COR-L47 (cell line): ENCODE data around the gene EN2.

Experiments
- DNase-seq: peaks from one replicate; lab custom pipeline; 2025; lab: John Stamatoyannopoulos, UW

The EN2 gene

DNA sequence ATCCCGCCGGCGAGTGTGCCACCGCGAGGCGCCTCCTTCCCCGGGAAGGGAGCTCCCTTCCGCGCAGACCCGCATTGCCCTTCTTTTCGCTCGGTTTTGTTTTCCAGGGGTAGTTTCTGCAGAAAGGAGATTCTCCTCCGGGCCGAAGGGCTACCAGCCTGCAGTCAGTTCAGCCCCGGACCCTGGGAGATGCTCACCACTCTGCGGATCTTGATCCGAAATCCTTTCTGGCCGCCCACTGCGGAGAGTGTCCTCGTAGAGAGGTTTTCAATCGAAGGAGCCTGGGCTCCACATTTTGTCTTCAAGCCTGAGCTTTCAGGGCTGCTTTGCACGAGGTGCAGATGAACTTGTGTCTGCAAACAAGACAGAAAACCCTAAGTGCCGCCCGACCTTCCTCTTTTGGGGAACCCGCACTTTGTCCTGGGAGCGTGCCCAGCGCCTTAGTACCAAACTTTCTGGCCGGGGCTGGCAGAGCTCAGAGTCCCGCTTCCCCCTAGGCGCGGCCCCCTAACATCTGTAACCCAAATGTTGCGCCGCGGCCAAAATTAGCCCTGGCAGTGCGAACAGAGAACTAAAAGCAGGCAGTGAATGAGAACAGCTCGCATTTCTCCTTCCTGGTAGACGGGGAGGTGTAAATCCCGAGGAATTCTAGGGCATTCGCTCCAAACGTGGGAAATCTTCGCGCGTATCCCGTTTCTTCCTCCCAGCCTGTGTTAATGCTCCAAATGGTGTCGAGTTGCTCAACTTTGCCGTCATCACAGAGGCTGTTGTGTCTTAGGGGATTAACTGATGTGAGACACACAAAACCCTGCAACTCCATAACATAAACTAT, 6.7 kb upstream of the EN2 start:
- DNase-seq: no peak

DNA sequence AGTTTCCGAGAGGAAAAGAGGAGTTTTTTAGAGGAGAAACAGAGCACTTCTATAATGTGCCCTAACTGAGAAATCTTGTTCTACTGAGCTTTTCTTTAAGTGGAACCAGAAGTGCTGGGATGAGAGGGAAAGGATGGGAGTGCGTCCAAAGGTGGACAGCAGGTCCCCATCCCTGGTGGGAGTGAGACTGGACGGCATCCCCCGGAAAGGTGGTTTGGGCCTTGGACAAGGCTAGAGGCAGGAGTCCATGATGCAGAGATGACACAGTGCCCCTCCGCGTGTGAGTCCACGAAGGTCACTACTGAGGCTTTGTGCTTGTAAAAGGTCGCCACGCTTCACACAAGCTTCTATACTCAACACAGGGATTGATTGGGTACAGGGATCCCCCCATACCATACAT, 6.1 kb upstream of the EN2 start:
- DNase-seq: no peak

DNA sequence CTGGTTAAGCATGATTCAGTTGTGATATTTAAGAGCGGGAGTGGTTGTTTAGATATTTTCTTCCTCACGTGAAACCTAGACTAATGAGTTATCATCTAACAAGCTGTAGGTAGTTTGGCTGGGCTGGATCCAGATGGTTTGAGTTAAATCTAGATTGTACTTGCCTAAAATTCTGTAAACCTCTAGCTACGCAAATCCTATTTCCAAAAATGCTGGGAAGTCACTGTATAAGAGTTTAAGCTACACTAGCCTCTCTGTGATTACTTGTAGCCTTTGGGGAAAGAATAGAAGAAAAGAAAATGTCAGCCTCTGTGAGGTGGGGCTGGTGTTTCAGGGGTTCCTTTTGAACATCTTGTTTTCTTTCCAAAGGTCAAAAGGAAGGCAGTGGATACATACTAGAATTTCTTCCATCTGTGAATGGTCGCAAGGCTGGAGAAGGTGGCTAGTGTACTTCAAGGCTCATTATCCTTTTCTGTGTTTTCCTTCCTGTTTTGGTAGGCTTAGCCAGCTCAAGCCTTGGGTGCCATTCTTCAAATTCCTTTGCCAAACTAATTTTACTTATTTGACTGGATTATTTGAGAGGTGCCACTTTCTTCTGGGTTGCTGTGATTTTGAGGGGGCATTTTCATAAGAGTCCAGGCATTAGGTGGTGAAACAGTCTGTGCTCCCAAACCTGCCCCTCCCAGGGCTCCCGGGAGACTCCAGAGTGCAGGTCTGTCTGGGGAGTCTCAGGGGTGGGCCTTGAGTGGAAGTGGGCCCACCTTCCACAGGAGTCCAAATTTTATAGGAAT, 5.2 kb upstream of the EN2 start:
- DNase-seq: no peak

DNA sequence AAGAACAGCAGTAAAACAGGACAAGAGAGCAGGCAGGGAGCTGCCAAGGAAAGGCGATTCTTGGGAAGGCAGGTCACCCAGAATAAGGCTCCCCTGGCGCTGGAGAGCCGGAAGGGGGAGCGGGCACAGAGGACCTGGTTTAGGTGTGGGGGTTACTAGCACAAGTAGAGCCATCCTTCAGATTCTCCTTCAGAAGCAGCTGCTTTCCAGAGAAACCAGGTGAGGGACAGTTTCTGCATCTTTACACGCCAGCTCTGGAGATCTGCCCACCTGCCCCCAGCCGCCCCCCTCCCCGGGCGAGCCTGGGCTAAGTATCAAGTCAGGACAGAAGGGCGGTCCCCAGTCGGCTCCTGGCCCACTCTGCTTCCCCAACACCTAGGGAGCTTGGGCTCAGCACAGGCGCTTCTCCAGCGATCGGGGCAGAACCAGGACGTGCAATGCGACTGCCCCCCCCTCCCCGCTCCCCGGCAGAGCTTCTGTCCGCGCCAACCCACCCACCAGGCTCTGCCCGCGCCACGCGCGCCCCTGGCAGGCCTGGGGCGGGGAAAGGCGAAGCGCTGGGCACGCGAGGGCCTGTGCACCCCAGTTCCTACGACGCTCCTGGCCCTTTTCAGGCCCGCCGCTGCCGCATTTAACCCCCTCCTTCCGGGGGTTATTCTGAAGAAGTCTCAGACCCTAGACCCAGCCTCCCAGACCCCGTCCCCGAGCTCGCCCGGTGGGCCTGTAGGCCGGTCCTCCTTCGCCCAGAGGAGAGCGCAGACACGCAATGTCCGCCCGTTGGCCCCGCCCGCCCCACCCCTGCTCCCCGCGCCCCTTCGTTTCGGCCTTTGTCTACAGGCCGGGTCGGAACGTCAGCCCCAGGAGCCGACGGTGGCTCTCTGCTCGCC, 4.4 kb upstream of the EN2 start:
- DNase-seq: no peak

DNA sequence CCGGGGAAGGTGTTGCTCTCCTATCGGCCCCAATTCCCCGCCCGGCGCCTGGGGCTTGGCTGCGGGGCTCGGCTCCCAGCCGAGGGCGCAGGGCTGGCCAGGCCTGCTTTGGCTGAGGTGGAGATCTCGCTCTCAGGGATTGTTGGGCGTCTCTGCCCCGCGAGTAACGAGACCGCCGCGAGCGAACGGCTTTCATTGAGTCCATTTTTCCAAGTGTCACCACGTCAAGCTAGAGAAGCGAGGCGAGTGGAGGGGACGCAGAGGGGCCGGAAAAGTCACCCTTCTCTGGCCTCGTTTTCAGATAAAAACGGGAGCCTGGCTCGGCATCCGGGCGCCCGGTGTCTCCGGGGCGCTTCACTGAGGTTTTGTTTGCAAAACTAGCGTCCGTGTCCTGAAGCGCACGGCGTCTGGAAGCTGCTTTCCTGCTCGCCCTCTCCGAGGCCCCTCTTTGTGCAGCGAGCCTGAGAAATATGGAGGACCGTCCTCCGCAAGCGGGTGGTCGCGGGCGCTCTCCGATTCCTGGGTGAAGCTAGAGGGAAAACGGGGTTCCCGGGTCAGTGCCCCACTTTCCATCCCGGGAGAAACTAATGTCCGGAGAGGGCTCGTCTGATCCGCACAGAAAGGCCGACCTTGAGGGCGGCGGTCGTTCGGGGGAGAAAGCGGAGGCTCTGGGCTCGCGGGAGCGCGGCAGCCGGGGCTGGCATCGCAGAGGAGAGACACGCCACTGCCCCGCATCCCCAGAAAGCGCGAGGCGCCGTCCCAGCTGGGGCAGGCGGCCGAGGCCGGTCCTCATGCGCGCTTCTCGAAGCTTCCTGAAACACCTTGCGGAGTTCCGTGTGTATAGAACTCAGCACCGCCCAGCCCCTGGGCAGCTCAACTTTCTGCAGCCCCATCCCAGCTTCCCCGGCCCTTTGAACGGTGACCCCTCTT, 3.5 kb upstream of the EN2 start:
- DNase-seq: no peak

DNA sequence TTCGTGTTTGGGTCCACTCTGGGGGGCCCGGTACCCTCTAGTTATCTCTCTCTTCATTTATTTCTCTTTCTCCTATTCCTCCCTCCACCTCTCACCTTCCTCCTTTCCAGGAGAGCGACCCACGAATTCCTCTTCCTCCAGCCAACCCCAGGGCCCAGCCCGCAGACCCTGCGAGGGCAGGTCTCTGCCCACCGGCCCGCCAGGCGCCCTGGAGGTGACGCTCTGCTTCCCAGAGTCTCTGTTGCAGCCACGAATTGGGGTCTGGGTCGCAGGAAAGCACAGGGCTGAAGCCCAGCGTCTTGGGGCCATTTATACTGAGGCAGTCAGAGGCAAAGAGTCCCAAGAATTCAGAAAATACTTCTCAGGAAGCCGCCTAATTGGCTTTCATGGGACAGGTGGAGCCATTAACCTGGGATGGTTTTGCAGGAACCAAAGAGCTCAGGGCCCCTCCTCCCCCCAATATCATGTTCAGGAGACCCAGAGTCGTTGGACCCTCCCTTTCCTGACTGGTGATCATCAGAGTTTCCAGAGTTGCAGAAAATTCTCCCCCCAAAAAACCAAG, 2.7 kb upstream of the EN2 start:
- DNase-seq: no peak

DNA sequence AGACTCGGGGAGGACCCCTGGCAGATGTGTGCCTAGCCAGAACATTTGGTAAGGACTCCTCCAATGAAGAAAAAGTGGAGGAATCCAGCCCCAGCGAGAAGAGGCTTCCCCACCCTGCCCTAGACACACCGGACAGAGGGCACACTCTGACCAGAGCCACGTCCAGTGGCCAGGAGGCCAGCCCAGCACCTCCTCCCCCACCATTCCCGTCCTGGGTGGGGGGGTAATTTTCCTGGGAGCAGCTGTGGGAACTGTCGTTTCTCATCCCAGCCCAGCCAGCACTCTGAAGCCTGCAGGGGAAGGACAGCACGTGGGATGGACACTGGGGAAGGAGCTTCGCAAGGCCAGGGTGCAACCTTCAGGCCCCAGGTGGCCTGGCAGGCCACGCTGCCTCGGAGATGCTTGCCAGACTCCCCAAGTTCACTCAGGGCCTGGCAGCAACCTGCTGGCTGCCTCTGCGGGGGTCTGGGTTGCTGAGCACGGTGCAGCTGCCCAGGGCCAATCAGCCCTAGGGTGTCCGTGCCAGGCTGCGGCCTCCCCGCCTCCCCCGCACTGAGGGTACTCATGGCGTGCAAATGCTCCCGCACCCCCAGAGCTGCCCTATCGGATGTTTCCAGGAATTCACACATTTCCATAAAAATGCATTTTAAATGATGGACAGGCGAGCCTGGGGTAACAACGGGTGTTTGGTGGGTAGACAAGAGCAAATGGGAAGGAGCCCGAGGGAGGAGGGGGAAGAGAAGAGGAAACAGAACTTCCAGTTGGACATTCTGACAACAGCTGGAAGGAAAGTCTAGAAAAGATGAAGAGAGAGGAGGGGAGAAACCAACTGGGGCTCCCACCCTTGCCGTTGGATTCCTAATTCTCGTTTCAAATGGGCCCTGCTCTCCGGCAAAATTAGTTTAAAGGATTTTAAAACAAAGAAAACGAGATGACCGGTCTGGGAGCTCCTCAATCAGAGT, 1.9 kb upstream of the EN2 start:
- DNase-seq: no peak

DNA sequence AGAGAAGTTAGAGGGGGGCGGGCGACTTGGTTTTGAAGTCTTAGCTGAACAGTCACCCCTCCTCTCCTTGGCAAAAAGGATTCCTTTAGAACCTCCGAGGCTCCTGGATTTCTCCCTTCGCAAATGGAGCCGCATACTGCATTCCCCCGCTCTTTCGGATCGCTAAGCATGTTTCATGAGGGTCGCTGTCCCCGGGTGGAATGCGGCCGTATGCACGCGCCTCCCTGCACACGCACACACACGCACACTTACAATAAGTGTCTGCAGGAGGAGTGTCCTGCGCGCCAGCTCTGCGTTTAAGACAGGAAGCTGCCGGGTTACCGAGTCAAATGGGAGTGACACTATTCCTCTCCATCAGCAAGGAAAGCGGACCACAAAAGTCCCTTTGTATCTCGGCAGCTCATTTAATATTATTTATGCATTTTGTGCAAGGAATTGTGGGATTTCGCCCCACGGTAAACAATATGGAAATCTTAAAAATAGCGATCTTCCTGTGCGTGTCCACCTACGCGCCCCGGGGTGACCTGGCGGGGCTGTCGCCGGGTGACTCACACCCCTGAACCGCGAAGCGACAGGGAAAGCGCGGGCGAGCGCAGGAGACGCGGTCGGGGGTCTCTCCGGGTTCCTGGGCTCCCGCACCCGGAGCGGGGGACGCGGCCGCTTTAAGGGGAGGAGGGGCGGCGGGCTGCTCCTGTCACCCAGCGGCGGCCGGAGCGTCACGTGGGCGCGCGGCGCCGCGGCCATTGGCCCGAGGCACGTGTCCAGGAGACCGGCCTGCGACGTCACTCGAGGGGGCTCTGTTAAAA, 988 bp upstream of the EN2 start:
- DNase-seq: peak; percentile 80

DNA sequence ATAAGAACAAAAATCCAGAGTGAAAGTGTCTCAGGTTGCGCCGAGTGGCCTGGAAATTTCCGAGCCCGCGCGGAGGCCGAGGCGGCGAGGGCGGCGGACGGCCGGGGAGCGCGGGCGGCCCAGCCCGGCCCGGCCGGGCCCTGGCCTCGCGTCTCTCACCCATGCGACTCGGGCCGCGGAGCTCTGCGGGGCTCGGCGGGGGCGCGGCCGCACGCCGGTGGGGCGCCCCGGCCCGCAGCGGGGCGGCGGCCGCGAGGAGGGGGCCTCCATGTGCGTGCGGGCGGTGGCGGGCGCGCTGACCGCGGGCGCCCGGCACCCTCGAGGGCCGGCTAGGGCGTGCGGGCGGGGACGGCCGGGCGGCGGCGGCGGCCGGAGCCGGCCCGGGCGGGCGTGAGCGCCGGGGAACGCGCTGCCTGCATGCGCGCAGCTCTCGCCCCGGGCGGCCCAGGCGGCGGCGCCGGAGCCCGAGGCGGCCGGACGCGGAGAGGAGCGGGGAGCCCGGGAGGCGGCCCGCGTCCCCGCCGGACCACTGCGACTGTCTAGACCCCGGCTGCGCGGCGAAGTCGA, 302 bp upstream of the EN2 start:
- DNase-seq: peak; percentile 21

DNA sequence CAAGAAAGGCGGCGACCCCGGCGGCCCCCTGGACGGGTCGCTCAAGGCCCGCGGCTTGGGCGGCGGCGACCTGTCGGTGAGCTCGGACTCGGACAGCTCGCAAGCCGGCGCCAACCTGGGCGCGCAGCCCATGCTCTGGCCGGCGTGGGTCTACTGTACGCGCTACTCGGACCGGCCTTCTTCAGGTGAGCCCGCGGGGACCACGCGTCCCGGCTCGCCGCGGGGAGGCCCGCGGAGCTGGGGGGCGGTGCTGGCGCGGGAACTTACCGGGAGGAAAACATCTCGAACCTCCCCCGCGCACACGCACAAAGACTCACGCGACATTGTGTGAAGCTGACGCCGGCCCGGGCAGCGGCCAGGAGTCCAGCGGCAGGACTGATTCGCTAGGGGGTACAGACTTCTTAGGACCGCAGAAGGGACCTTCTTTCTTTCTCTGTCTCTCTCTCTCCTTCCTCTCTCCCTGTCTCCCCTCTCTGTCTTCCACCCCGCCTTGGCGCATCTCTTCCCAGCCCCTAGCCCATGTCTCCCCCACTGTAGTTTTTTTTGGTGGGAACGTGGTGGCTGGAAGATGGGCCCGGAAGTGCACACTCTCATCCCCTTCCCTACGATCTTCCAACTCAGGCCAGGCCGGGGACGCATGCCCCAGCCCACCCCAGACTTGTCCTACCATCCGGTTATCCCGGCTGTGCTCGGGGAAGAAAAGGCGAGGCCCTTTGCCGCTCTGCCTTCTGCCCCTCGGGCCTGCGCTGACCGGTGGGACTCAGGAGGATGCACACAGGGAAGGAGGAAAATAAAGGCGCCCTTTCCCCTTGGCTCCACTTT, 1.2 kb downstream of the EN2 start:
- DNase-seq: no peak

DNA sequence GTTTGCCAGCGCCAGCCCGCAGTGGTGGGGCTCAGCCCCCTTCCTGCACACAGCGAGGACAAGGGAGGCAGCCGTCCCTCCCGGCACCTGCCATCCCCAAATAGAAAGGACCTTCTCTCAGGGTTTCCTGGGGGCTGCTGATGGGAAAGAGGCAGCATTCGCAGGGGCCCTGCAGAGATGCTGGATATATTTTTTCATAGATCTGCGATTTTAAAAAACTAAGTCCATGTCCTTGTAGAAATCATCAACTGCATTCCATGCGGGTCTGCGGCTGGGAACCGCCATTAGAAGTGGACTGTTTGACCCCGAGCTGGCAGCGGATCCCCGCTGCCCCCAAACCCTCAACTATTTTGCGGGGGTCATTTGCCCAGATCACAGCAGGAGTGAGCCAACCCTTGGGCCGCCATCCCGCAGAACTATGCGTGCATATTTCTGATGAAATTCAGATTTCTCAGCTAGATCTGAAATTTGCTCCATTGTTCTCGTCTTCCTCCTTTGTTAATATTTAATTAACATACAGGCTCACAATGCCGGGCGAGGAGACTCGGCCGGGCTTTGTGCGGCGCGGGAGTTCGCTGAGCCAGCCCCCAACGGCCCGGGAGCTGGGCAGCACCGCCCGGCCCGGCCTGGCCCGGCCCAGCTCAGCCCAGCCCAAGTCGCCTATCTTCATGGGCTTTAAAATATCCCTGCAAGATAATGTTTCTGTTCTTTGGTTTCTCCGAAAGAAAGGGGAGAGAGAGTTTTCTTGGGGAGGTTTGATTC, 2.0 kb downstream of the EN2 start:
- DNase-seq: no peak

DNA sequence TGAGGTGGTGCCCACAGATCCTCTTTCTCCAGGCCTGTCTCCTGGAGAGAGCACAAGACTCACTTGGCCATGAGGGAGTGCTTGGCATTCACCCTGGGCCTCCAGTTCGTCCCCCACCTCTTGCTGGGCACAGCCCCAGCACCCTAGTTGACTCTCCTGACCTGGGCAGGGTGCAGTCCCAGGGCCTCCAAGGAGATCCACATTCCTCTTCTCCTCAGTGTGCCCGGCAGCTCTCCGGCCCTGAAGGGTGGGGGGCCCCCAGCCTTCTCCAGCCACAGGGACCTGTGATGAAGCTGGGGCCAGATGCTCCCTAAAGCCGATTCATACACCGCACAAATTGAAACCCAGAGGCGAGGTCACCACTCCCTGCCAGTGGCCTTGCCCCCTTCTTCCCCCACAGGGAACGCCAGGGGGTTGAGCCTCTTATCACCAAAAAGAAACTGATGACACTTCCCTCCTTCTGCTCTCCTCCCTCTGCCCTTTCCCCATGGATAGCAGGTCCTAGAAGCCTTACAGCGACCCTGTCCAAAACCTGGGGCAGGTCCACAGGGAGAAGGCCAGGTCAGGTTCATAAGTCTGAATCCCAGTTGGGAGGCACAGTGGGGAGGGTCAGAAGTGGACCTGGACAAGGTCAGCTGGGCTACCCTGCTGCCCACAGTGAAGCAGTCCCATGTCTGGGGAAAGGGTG, 3.1 kb downstream of the EN2 start:
- DNase-seq: no peak

DNA sequence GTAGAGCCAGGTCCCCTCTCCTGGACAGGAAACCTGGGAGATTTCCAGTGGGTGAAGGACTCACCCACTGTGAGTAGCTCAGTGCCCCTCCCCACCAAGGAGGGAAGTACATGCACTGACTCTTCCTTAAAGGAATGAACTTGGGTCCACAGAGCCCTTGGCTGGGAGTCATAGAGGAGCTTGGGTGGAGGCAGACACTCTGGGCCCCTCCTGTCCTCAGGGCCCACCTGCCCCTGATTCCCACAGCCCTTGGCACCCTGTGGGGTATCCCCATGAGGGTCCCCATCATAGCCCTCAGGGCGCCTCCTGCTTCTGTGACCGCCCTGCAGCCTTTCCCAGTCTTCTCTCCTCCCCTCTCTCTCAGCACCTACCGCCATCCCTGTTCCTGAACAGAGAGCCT, 3.7 kb downstream of the EN2 start:
- DNase-seq: no peak

DNA sequence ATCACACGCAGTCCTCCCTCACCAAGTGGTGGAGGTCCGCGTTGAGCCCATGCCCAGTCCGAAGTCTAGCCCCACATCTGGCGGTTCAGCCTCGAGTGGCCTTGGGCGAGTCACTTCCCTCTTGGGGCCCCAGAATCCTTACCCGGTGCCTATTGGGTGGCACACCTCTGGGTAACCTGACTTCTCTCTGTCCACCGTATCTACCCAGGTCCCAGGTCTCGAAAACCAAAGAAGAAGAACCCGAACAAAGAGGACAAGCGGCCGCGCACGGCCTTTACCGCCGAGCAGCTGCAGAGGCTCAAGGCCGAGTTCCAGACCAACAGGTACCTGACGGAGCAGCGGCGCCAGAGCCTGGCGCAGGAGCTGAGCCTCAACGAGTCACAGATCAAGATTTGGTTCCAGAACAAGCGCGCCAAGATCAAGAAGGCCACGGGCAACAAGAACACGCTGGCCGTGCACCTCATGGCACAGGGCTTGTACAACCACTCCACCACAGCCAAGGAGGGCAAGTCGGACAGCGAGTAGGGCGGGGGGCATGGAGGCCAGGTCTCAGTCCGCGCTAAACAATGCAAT, 4.3 kb downstream of the EN2 start:
- no peak for DNase-seq

DNA sequence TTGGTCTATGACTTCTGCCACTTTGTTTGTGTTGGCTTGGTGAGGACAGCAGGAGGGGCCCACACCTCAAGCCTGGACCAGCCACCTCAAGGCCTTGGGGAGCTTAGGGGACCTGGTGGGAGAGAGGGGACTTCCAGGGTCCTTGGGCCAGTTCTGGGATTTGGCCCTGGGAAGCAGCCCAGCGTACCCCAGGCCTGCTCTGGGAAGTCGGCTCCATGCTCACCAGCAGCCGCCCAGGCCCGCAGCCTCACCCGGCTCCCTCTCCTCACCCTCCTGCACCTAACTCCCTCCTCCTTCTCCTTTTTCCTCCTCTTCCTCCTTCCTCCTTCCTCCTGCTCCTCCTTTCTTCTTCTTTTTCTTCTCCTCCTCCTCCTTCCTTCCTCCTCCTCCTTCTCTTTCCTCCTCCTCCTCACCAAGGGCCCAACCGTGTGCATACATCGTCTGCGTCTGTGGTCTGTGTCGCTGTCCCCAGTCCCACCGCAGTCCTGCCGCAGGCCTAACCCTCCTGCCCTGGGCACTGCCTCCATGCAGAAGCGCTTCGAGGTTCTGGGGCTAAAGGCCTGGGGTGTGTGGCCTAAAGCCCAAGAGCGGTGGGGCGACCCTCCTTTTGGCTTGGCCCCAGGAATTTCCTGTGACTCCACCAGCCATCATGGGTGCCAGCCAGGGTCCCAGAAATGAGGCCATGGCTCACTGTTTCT, 5.3 kb downstream of the EN2 start:
- DNase-seq: no peak
